Endothelial cell of umbilical vein (primary cell): ENCODE results near the gene ELOVL2. TPM values are rescaled to one million over a fixed set of nuclear protein-coding genes. Genes with fewer than 3 reads are reported as not detected.

Experiments
- BruUV-seq: library from RNA; stranded (reverse); fragments of 400-500 nt; replicated peaks from 2 replicates; lab custom pipeline; 2021; lab: Mats Ljungman, UMichigan
- CTCF ChIA-PET: fragments of 300-600, 350-600 bp; sonication (Branson Sonifier 250); formaldehyde crosslinking; loops from one replicate; lab custom pipeline; 2021; ENCODE audit warnings: antibody characterized with exemption, inconsistent platforms; lab: Charles Lee
- POLR2A ChIA-PET: fragments of 300-600, 350-600 bp; sonication (Branson Sonifier 250); formaldehyde crosslinking; loops from one replicate; lab custom pipeline; 2021; ENCODE audit warnings: antibody characterized with exemption, inconsistent platforms; lab: Charles Lee
- DNase-seq: peaks from one replicate; pipeline ENCODE4 v3.0.0-alpha.2; 2011; ENCODE audit warnings: low read depth, low spot score
- FAIRE-seq: peaks from 2 replicates; lab custom pipeline; 2011; peaks lifted over from hg19 to GRCh38; lab: Jason Lieb, UNC
- H2AFZ ChIP-seq: 2 replicates; pipeline ENCODE4 v1.6.0; 2012; ENCODE audit warnings: low read depth, low read length, control low read depth, inconsistent platforms
- H3K27ac ChIP-seq: 2 replicates; pipeline ENCODE4 v1.5.1; 2011; ENCODE audit warnings: low read depth, mild to moderate bottlenecking, control low read depth, low read length, moderate library complexity; ENCODE audit not compliant: insufficient read depth
- H3K27me3 ChIP-seq, 2 experiments: 2 replicates each; pipeline versions ENCODE4 v1.6.0 to v1.6.1; 2011; ENCODE audit warnings: low read length in 2 of 2, mixed read lengths in 1 of 2; ENCODE audit not compliant: control insufficient read depth in 2 of 2, insufficient read depth in 2 of 2
- H3K36me3 ChIP-seq, 2 experiments: 2 replicates in 1 of 2; 3 replicates in 1 of 2; pipeline ENCODE4 v1.5.1; 2011; ENCODE audit warnings: low read length in 2 of 2, mild to moderate bottlenecking in 1 of 2, moderate library complexity in 1 of 2; ENCODE audit not compliant: control insufficient read depth in 2 of 2, insufficient read depth in 2 of 2; ENCODE audit errors: extremely low read depth in 1 of 2
- H3K4me1 ChIP-seq: 3 replicates; pipeline ENCODE4 v1.5.1; 2011; ENCODE audit warnings: mild to moderate bottlenecking, low read length; ENCODE audit not compliant: control insufficient read depth, insufficient read depth; ENCODE audit errors: extremely low read depth
- H3K4me2 ChIP-seq: 2 replicates; pipeline ENCODE4 v1.6.1; 2011; ENCODE audit warnings: low read length, control low read depth, mixed read lengths; ENCODE audit not compliant: insufficient read depth
- H3K4me3 ChIP-seq, 3 experiments: fragments of 200-600 bp in 1 of 3; sonication (generic), shearing (Covaris generic) in 1 of 3; replicated peaks in 1 of 3; 2 replicates each; pipeline ENCODE4 v1.5.1; 2011 to 2016; ENCODE audit warnings: control low read depth in 3 of 3, low read length in 3 of 3, mild to moderate bottlenecking in 2 of 3, inconsistent platforms in 1 of 3, low read depth in 1 of 3, moderate library complexity in 1 of 3; ENCODE audit not compliant: insufficient read depth in 1 of 3
- H3K79me2 ChIP-seq: 2 replicates; pipeline ENCODE4 v1.6.0; 2012; ENCODE audit warnings: low read length, inconsistent platforms; ENCODE audit not compliant: control insufficient read depth, insufficient read depth
- H3K9ac ChIP-seq: replicated peaks from 2 replicates; pipeline ENCODE3; 2011; ENCODE audit warnings: low read length, control low read depth; ENCODE audit not compliant: insufficient read depth; ENCODE audit errors: extremely low read depth
- H3K9me1 ChIP-seq: replicated peaks from 3 replicates; pipeline ENCODE4 v1.6.0; 2011; ENCODE audit warnings: mild to moderate bottlenecking, low read length; ENCODE audit not compliant: control insufficient read depth, insufficient read depth; ENCODE audit errors: extremely low read depth
- H3K9me3 ChIP-seq: replicated peaks from 2 replicates; pipeline ENCODE4 v1.5.1; 2012; ENCODE audit warnings: low read length, inconsistent platforms; ENCODE audit not compliant: control insufficient read depth, insufficient read depth
- H4K20me1 ChIP-seq: replicated peaks from 2 replicates; pipeline ENCODE3; 2011; ENCODE audit warnings: mild to moderate bottlenecking, low read length; ENCODE audit not compliant: control insufficient read depth, insufficient read depth; ENCODE audit errors: extremely low read depth
- CTCF ChIP-seq, 2 donors: IDR thresholded peaks; 1 replicate in 1 of 2; 2 replicates in 1 of 2; pipeline ENCODE4 v1.5.1; 2011; ENCODE audit warnings: low read length in 2 of 2, mild to moderate bottlenecking in 2 of 2, moderate library complexity in 2 of 2, control low read depth in 1 of 2, inconsistent platforms in 1 of 2, low read depth in 1 of 2; ENCODE audit not compliant: insufficient read depth in 1 of 2; ENCODE audit errors: extremely low read depth in 1 of 2
- EZH2 ChIP-seq: IDR thresholded peaks from 2 replicates; pipeline ENCODE4 v1.6.1; 2012; ENCODE audit warnings: borderline replicate concordance, low read depth, mild to moderate bottlenecking, moderate library complexity, low read length, inconsistent platforms; ENCODE audit not compliant: severe bottlenecking
- FOS ChIP-seq: IDR thresholded peaks from 2 replicates; pipeline ENCODE4 v1.6.1; 2011; ENCODE audit warnings: mild to moderate bottlenecking, low read length, moderate library complexity, borderline replicate concordance; ENCODE audit not compliant: insufficient read depth
- GATA2 ChIP-seq: IDR thresholded peaks from 2 replicates; pipeline ENCODE4 v1.7.0; 2011; ENCODE audit warnings: low read depth, mild to moderate bottlenecking, moderate library complexity, mixed read lengths, low read length; ENCODE audit not compliant: insufficient read length, insufficient read depth
- JUN ChIP-seq: IDR thresholded peaks from 2 replicates; pipeline ENCODE4 v1.6.1; 2011; ENCODE audit warnings: borderline replicate concordance, low read depth; ENCODE audit not compliant: insufficient read length, insufficient read depth
- MAX ChIP-seq: IDR thresholded peaks from 2 replicates; pipeline ENCODE4 v1.6.1; 2011; ENCODE audit not compliant: insufficient read depth, insufficient read length
- MYC ChIP-seq: IDR thresholded peaks from one replicate; pipeline ENCODE4 v1.6.1; 2011; ENCODE audit warnings: mild to moderate bottlenecking, low read depth, low read length
- POLR2AphosphoS5 ChIP-seq: IDR thresholded peaks from 2 replicates; pipeline ENCODE4 v1.6.1; 2012; ENCODE audit warnings: low read depth, mild to moderate bottlenecking, control low read depth, low read length, moderate library complexity; ENCODE audit not compliant: insufficient read depth
- dilution Hi-C: fragments of 300-500 bp; cut with MboI; formaldehyde crosslinking; loops from one replicate; pipeline ENCODE4 v1.15.0; 2019; ENCODE audit warnings: low sequenced_read_pairs; ENCODE audit not compliant: extremely low pct_ligation_motif_present
- intact Hi-C: fragments of 100-400 bp; cut with micrococcal nuclease; formaldehyde crosslinking; loops from one replicate; pipeline ENCODE4 v1.10.0; 2022
- polyA plus RNA-seq, 4 experiments: library from polyadenylated mRNA; depleted of rRNA in 3 of 4; stranded (reverse) in 3 of 4; unstranded in 1 of 4; fragments of >200 nt; gene quantifications; 2 replicates each; pipeline versions ENCODE4 v1.2.1 to v1.2.3, GENCODE V29; 2011 to 2012; ENCODE audit warnings: missing spikeins in 1 of 4
- total RNA-seq: library from RNA; stranded (reverse); gene quantifications from 2 replicates; pipeline ENCODE4 v1.2.3, GENCODE V29; 2021

ELOVL2 gene
- total and polyA plus RNA-seq, 2 donors (not counting 3 experiments of a cell fraction or from before 2014, with no cell fraction given): not detected

DNA sequence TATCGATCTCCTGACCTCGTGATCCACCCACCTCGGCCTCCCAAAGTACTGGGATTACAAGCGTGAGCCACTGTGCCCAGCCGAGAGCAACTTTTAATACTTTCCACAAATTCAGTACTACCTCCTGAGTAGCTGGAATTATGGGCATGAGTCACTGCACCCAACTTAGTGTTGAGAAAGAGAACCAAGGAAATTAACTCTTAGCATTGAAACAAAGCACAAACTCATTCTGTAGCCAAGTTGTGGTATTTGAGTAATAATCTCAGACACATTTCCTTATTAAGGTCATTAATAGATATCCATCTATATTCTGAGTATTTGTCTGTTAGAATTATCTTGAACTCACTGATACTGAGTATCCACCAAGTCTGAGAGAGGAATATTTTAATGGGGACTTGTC, 14.3 kb upstream of the ELOVL2 start:
- DNase-seq (no peak), FAIRE-seq (no peak)
- Histone ChIP-seq H3K9ac (no peak overlapping the region), H3K9me1 (no peaks in the 10 kb centered on the region), H3K4me2 (no peak overlapping the region), H3K4me1 (no peaks in the 10 kb centered on the region), H3K27me3 (no peaks in the 10 kb centered on the region), H3K79me2 (no peaks in the 10 kb centered on the region), H3K27ac (no peak overlapping the region), H3K36me3 (no peaks in the 10 kb centered on the region), H3K4me3 (no peak overlapping the region), H2AFZ (no peak overlapping the region), H4K20me1 (no peaks in the 10 kb centered on the region), H3K9me3 (no peaks in the 10 kb centered on the region)
- dilution Hi-C loops: no loop called here
- ChIA-PET POLR2A (no interaction called here), CTCF (interaction anchor here (0.7 to 1.3 kb wide), 2 partner anchors 10 to 104 kb away, joined by 3 to 5 read pairs; no protein-coding TSS in a partner anchor)
- no TSS peak for BruUV-seq
- intact Hi-C loops: no loop called here
- TF ChIP-seq MAX (no peak), CTCF (IDR thresholded peaks at IDR 0.05; ENCODE audit: extremely low read depth in 1 of 2, insufficient read depth in 1 of 2, low read depth in 1 of 2, low read length in 2 of 2) (no peak), FOS (no peak), GATA2 (no peak), EZH2 (no peak), POLR2AphosphoS5 (no peak), JUN (no peak), MYC (no peak)
